RWPE1 (cell line): ENCODE results near the gene OR5K3.
A peak's percentile ranks its signal among the peaks of the same experiment; 100 is the strongest.
"Not testable (repeated sequence)": the region's sequence is repeated elsewhere in the genome, so short reads cannot be mapped to it uniquely, and the experiment has no call there.

Experiments
- CTCF ChIA-PET: fragments of 350-600 bp; sonication (Branson Sonifier 250); formaldehyde crosslinking; extraction: SDS; loops from one replicate; lab custom pipeline; 2021; lab: Yijun Ruan, JAX
- POLR2A ChIA-PET: fragments of 400-600 bp; formaldehyde crosslinking; extraction: SDS; loops from one replicate; lab custom pipeline; 2020; ENCODE audit warnings: antibody characterized with exemption; ENCODE audit not compliant: low non-redundant PET; lab: Yijun Ruan, JAX
- DNase-seq: peaks from one replicate; pipeline ENCODE4 v3.0.0; 2012; ENCODE audit warnings: low spot score
- H3K27ac ChIP-seq: fragments of 450-650 bp; 2 replicates; pipeline ENCODE4 v1.5.1; 2017
- CTCF ChIP-seq: fragments of 450-650 bp; conservative IDR thresholded peaks from 2 replicates; pipeline ENCODE4 v1.5.1; 2017; ENCODE audit warnings: low read depth, mild to moderate bottlenecking

The OR5K3 gene

GRCh38 chr3:98372445-98372844 lies 18.0 kb upstream of the OR5K3 start:
- DNase-seq, result no peak
- H3K27ac ChIP-seq, result no peak overlapping the region
- ChIA-PET POLR2A (no interaction called here), CTCF (interaction anchor here (0.7 kb wide), 1 partner anchor 248 kb away, joined by 4 read pairs; no protein-coding TSS in a partner anchor)
- no peak for TF ChIP-seq CTCF

- POLR2A ChIA-PET, result no interaction called here
Measured at GRCh38 chr3:98376631-98377030, 13.8 kb upstream of the OR5K3 start.

GRCh38 chr3:98388147-98388546 lies 2.3 kb upstream of the OR5K3 start:
- peak; percentile 30 for DNase-seq
- TF ChIP-seq CTCF, result no peak
- H3K27ac ChIP-seq, result no peak overlapping the region
- ChIA-PET CTCF (no interaction called here), POLR2A (no interaction called here)

More at GRCh38 chr3:98376631-98377030, 13.8 kb upstream of the OR5K3 start:
- CTCF ChIA-PET, result interaction anchor here (0.7 kb wide), 1 partner anchor 10 kb away, joined by 5 read pairs; no protein-coding TSS in a partner anchor
- no peak for TF ChIP-seq CTCF
- DNase-seq, result peak; percentile 4
- no peak overlapping the region for H3K27ac ChIP-seq

- DNase-seq, result no peak
- POLR2A ChIA-PET, result no interaction called here
- CTCF ChIA-PET, result no interaction called here
- H3K27ac ChIP-seq, result no peak overlapping the region
- no peak for TF ChIP-seq CTCF
Measured at GRCh38 chr3:98395101-98395500, 4.6 kb downstream of the OR5K3 start.

- H3K27ac ChIP-seq, DNase-seq, POLR2A ChIA-PET: not testable (repeated sequence)
- CTCF ChIA-PET, result interaction anchor here (0.7 kb wide), 1 partner anchor 206 kb away, joined by 4 read pairs; no protein-coding TSS in a partner anchor
Measured at GRCh38 chr3:98396482-98396881, 6.0 kb downstream of the OR5K3 start.

- H3K27ac ChIP-seq, result no peak overlapping the region
- CTCF ChIA-PET, result interaction anchor here (0.5 to 0.6 kb wide), 2 partner anchors 9 to 87 kb away, joined by 3 read pairs; no protein-coding TSS in a partner anchor
- no peak for TF ChIP-seq CTCF
- POLR2A ChIA-PET, result no interaction called here
- no peak for DNase-seq
Measured at GRCh38 chr3:98398513-98398912, 8.0 kb downstream of the OR5K3 start.

- DNase-seq, result no peak
- POLR2A ChIA-PET, result no interaction called here
- H3K27ac ChIP-seq, result no peak overlapping the region
- CTCF ChIA-PET, result interaction anchor here (0.7 kb wide), 1 partner anchor 1984 kb away, joined by 3 read pairs; no protein-coding TSS in a partner anchor
- no peak for TF ChIP-seq CTCF
Measured at GRCh38 chr3:98402507-98402906, 12.0 kb downstream of the OR5K3 start.
